UCSD-AML1 (cell line): ENCODE results near the gene ANGPTL1.

ENCODE experiments used
- DNase-seq: peaks from one replicate; lab custom pipeline; 2025; ENCODE audit not compliant: unreplicated experiment; lab: John Stamatoyannopoulos, UW

Gene ANGPTL1, protein sequence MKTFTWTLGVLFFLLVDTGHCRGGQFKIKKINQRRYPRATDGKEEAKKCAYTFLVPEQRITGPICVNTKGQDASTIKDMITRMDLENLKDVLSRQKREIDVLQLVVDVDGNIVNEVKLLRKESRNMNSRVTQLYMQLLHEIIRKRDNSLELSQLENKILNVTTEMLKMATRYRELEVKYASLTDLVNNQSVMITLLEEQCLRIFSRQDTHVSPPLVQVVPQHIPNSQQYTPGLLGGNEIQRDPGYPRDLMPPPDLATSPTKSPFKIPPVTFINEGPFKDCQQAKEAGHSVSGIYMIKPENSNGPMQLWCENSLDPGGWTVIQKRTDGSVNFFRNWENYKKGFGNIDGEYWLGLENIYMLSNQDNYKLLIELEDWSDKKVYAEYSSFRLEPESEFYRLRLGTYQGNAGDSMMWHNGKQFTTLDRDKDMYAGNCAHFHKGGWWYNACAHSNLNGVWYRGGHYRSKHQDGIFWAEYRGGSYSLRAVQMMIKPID

DNA sequence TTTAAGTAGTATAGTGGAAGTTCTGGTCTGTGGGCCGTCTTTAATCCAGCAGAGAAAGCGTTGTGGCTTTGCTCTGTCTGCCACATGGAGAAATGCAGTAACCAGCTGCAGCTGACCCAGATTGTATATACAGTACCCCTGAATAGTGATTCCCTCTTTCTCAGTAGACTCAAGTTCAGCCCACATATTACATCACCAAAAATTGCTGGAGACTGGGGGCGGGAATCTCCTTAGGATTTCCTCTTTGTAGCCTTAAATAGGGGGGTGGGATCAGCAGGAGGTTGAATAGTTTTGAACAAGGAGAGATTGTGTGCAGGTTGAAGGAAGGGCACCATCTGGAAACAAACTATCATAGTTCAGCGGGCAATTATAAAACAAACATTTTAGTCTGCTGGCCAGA is at the start of gene ANGPTL1:
Gene ANGPTL1 (minus strand): TSS at position 134 of the 400 bp plus-strand sequence. CDS start 5,301 bp downstream, outside the sequence.
- DNase-seq = no peak

DNA sequence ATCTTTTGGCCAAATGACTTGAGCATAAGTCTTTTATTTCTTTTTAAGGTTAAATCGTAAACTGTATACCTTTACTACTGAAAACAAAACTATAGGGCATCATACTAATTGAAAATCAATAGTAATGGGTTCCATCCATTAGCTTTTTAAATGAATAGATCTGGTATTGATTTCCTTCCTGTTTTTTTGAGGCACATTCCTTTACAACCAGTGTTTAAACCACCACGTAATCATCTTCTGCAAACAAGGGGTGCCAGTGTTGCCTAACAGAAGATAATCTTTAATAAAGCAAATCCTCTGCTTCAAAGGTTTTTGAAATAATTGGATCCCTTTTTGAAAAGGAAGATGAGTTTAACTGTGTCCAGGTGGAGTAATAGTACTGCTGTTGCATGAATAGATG is 48.7 kb upstream of the ANGPTL1 start:
- DNase-seq = no peak

DNA sequence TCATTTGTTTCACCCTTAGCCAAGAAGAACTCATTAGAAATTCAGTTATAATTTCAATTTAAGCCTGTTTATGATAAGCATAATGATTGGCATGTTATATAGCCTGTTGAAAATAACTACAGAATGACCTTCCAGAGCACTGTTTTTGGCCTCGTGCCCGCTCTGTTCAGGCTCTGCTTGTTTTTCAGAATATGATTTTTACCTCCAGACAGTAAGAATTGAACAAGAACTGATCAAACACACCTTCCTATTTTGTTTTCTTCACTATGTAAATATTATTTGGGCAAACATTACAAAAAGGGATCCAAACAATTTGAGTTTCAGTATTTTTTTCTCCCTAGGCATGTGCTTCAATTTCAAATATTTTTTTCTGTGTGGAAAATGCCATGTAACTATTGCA is 48.1 kb upstream of the ANGPTL1 start:
- no peak for DNase-seq

DNA sequence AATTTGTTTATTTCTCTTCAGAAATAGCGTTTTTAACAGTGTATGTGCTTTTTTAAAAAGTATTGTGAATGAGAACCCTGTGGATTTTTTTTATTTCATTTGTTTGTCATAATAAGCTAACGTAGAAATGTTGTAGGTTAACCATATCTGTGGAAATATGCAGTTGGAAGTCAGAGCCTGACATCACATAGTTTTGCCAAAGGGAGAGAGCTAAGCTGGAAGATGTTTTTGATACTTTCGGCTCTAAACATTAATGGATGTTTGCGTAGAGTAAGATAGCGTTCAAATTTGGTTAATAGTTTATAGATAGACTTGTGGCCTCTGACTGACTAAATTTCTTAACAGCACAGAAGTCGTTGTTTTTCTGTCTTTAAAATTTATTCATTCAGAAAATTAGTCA is 47.4 kb upstream of the ANGPTL1 start:
- no peak for DNase-seq

DNA sequence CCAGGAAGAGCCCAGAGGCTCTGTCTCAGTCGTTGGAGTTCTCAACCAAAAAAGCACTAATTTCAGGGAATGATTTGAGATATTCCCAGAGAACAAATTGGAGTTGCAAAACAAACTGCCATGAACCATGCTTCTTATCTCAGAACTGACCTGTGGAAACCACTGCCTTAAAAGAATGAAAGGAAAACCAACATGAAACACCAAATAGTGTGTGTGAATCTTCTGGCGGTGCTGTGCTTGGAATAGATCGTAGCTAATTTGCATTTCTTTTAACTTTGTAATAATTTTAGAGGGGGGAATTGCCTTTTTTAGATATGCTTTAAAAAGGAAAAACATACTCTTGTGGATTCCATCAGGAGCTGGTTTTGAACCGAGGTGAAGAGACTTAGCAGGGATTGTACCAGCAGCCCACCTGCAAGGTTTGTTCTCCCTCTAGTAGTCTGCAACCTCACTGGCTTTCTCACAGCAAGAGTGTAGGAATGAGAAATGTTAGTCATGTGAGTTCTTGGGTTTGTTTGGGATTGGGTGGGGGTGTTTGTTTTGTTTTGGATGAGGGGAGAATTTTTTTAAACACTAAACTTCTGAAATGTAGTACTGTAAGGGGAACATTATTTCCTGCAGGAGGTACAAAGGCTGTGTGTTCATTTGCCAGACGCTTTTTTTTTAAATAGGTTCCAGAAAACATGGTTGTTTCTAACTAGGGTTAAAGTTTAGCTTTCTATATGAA is 45.7 kb upstream of the ANGPTL1 start:
- DNase-seq = no peak

DNA sequence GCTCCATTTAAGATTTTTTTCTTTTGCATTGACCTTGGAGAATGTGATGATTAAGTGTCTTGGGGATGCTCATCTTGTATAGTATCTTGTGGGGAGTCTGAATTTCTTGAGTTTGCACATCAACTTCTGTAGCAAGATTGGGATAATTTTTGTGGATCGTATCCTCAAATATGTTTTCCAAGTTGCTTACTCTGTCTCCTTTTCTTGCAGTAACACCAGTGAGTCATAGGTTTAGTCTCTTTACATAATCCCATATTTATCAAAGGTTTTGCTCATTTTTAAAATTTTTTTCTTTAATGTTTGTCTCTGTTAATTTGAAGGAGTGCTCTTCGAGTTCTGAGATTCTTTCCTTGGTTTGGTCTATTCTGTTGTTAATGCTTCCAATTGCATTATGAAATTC is 41.7 kb upstream of the ANGPTL1 start:
- DNase-seq = no peak

DNA sequence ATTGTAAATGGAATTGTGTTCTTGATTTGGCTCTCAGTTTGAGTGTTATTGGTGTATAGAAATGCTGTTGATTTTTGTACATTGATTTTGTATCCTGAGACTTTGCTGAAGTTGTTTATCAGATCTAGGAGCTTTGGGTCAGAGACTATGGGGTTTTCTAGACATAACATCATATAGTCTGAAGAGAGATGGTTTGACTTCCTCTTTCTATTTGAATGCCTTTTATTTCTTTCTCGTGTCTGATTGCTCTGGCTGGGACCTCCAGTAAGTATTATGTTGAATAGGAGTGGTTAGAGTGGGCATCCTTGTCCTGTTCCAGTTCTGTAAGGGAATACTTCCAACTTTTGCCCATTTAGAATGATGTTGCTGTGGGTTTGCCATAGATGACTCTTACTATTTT is 39.1 kb upstream of the ANGPTL1 start:
- DNase-seq = no peak

DNA sequence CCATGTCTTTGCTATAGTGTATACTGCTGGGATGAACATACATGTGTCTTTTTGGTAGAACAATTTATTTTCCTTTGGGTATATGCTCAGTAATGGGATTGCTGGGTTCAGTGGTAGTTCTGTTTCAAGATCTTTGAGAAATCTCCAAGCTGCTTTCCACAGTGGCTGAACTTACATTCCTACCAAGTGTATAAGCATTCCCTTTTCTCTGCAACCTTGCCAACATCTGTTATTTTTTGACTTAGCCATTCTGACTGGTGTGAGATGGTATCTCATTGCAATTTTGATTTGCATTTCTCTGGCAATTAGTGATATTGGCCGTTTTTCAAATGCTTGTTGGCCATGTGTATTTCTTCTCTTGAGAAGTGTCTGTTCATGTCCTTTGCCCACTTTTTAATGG is 37.5 kb upstream of the ANGPTL1 start:
- no peak for DNase-seq

DNA sequence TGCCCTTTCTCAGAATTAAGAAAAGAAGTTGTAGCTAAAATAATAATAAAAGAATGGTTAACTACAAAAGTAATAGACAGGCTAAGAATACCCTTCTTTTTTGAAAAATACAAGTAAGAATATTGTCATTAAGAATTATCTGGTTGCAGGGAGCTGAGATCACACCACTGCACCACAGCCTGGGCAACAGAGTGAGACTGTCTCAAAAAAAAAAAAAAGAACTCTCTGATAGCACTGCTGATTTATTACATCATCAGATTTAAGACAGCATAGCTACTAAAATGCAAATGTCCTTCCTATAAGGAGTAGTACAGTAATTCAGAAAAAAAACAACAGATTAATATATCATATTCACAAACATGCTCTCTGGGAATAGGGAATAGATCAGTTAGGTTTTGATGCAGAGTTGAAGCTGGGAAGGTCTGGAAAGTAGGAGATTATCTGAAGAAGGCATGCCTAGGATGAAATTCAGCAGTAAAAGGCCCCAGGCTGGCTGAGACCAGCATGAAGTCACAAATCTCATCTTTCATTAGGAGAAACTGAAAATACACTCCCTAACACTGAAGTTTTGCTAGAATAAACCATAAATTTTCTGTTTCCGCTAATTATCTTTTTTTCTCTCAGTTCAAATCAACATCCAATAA is 30.7 kb upstream of the ANGPTL1 start:
- no peak for DNase-seq

DNA sequence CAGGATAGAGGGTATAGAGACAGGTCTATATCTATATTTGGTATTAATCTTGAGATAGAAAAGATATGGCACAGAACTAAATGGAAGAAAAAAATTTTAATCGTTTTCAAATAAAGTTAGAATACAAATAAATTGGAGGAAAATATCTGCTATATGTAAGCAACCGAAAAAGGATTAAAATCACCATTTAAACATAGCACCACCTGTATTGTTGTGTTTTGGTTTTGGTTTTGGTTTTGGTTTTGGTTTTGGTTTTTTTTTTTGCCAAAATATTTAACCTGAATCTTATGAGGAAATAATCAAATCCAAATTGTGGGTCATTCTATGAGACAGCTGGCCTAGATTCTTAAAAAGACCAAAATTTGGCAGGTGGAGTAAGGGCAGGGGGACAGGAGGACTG is 28.5 kb upstream of the ANGPTL1 start:
- no peak for DNase-seq

DNA sequence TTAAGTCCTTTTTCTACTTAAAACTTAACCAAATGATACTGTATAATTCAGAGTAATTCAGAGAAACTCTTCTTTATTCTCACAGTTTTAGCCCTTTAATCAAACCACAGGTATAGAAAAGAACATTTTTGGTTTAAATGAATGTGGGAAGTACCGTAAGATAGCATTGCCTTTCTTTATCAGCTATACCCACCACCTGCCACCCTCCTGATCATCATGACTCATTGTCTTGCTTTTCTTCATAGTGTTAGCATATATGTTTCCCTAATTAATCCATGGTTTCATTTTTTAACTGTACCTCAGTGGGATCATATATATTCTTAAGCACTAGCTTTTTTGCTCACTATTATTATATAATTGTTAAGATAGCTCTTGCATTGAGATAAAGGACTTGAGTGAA is 27.5 kb upstream of the ANGPTL1 start:
- no peak for DNase-seq

DNA sequence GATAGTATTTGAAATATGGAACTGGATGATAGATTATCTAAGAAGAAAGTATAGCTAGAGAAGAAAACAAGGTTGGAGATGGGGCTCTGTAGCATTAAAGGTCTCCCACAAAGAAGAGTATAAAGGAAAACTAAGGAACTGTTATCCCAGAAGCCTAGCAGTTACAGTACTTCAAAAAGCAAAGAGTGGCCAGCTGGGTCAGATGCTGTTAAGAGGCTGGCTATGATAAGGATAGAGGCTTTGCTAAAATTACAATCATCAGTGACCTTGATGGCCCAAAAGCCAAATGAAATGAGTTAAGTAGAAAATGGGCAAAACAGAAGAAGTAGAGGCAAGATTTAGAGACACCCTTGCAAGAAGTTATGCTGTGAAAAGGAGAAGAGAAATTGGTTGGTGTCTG is 25.1 kb upstream of the ANGPTL1 start:
- no peak for DNase-seq

DNA sequence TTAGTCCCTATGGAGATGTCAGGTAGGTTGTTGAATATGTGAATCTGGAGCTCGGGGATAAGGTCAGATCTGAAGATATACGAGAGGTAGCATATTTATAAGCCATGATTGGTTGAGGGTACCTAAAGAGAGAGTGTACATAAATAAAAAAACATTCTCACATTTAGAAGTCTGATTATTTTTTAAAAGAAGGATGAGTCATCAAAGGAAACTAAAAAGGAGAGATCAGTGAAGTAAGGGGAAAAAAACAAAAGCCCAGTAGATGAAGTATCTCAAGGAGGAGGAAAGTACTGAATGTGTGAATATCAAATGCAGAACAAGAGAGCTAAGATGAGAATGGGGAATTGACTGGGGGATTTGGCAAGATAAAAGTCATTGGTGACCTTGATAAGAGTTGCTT is 15.7 kb upstream of the ANGPTL1 start:
- no peak for DNase-seq

DNA sequence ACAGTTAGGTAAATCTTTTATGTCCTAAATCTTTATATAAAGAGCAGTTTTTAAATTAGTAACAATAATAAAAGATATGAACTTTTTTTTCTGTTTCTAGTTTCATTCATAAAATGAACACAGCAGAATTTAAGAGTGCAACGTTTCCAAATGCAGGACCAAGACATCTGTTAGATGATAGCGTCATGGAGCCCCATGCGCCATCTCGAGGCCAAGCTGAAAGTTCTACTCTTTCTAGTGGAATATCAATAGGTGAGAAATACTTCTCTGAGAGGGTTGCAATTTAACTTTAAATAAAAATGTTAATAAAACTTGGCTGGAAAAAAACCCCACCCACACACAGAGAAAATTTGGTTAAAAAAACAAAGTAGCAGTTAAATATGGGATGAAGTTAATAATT is 15.0 kb upstream of the ANGPTL1 start:
- DNase-seq = no peak

DNA sequence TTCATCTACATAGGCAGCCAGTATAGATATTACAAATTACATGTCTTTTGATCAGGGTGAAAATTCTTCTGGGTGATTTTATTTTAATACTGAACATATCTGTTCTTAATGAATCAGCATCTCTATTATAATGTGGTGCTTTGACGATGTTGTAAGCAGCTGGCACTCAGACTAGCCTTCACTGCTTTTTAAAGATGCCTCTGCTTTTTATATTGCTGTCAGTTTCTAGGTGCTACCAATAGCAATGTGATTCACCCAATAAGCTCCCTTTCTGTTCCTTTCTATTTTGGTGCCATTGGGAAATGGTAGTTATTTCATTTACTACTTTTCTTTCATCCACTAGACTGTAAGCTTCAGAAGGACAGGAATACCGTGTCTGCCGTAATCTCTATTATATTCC is 11.1 kb upstream of the ANGPTL1 start:
- no peak for DNase-seq

DNA sequence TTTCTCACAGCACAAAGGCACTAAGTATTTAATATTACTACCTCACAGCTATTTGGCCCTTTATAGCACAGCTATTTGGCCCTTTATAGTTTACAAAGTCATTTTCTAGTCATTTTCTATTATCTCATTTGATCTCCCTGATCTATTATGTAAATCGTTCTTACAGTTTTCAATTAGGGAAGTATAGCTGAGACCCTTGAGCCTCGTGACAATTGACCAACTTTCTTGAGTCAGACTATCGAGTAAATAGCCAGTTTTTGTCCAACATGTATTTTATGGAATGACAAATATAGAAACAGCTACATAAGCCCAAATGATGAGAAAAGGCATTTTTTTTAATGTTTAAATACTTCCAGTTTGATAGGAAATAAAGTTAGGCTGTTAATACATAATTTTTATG is 7.0 kb upstream of the ANGPTL1 start:
- no peak for DNase-seq

DNA sequence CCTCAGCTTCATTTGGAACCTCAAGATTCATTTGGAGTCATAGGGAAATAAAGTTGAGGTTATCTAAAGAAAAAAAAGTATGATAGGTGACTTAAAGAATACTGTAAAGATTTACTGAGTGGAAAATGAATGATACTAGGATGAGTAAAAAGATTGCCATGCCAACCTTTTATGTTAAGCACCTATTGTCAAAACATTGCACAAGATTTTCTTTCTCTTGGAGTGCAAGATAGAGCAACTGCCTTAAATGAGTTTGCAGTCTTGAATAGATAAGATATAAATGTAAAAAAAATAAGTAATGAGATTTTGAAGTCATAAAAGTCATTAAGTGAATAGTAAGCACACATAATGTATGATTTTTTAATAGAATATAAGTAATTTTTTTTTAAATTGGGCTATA is 5.1 kb upstream of the ANGPTL1 start:
- DNase-seq = no peak

DNA sequence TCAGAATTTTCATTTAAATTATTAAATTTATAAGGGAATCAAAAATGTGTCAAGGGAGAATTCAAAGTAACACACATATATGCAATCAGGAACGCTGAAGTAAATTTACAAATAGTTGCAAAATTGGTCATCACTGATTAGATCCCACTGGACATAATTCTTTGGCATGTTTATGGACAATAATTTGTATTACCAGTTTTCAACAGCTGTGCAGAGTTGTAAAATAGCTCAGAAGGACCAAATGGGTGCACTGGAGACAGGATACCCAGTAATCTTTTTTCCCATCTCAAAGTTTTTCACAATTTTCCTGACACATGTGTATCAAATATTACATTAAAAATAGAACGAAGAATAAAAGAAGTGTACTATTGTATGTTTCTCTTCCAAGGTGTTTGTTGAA is 4.1 kb upstream of the ANGPTL1 start:
- DNase-seq = no peak

DNA sequence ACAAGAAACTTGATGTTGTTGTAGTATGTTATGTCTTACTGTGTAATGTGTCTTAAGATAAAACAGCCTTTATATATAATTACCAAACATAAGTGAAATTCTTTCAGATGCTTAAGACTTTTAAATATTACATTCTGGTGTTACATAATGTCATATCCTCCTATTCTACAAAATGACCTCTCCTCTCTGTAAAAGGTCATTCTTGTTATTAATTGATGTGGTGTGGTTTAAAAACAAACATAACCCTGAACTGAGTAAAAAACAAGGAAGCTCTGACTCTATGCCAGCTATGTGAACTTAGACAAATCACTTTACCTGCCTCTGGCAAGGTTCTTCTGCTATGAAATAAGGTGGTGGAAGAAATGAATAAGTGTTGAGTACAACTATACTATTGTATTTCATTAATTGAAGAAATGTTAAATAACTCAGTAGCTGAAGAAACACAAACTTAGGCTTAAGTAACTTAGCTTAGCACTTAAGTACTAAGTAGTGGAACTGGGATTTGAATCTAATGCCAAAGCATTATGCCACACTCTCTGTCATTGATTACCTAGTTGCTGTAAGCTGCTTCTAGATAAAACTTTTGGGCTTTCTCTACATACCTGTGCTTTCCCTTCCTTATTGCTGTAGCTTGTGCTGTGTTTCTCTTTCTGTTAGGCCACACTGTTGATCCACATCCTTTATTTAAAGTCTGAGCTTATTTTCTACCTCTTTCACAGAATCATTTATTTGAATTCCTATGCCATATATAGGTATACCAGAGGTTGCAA is 859 bp upstream of the ANGPTL1 start:
- DNase-seq = no peak

DNA sequence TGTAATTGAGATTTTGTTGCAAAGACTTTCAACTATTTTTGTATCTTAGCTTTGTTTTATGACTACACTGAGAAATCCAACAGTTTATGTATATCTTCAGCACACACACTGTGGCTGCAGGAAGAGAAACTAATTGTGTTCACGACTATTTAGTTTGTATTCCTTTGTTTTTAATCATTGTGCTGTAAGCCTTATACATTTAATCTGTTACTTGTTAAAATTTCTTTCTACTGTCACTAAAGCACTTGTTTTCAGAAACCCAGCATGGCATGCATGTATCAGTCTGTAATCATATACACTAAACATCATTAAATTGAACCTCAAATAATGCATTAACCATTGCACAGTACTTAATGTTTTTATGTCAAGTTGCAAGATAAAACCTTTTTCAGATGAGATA is 656 bp downstream of the ANGPTL1 start:
- DNase-seq = no peak

DNA sequence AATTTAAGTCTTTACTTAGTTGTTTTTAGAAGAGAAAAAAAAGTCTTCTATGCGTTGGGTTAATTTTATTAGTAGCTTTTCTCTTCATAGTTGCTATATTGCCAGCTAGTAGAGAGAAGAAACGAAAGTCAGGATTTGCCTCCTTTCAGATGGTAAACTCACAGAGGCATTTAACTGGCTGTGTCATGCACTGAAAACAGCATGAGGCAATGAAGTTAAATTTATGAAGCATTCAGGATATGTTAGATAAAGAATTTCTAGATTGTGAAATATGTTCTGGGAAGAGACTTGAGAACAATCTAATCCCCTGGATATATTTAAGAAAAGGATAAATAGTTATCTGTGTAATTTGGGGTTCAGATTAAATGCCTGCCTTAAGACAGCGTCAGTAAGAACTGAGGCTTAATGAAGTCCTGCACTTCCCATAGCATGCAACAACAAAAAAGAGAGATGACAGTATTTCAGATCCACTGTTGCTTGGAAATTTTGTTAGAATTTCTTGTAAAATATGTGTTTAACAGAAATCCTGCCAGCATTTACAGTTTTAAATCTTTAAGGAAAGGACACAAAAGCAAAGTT is 1.7 kb downstream of the ANGPTL1 start:
- DNase-seq = no peak
